Gastrocnemius medialis (tissue), 4 donors: ENCODE measurements around the gene SIAH3. TPM values are rescaled to one million over a fixed set of nuclear protein-coding genes. Genes with fewer than 3 reads are reported as not detected.

ENCODE experiments used
- ATAC-seq, 2 donors: fragments of 150-250 bp; one replicate each; pipeline ENCODE4 v1.9.1; 2016
- DNase-seq, 2 donors: peaks; one replicate each; pipeline ENCODE4 v3.0.0-alpha.2; 2019
- H3K27ac ChIP-seq, 4 donors: fragments of 200-600 bp; sonication (generic); 1 replicate in 1 of 4; 2 replicates in 3 of 4; pipeline ENCODE4 v1.5.1; 2016 to 2018; ENCODE audit warnings: mild to moderate bottlenecking in 2 of 4, moderate library complexity in 1 of 4
- H3K27me3 ChIP-seq, 3 donors: fragments of 200-600 bp; sonication (generic) in 2 of 3; 1 replicate in 1 of 3; 2 replicates in 2 of 3; pipeline versions ENCODE4 v1.5.1 to v1.6.0; 2016 to 2019; ENCODE audit warnings: mild to moderate bottlenecking in 1 of 3, moderate library complexity in 1 of 3
- H3K36me3 ChIP-seq, 2 donors: fragments of 200-600 bp; sonication (generic) in 1 of 2; one replicate each; pipeline ENCODE4 v1.5.1; 2017 to 2018
- H3K4me1 ChIP-seq, 2 donors: fragments of 200-600 bp; sonication (generic) in 1 of 2; one replicate each; pipeline ENCODE4 v1.5.1; 2016 to 2017; ENCODE audit warnings: mild to moderate bottlenecking in 2 of 2
- H3K4me3 ChIP-seq, 4 donors: fragments of 200-600 bp; sonication (generic) in 3 of 4; 1 replicate in 1 of 4; 2 replicates in 3 of 4; pipeline ENCODE4 v1.5.1; 2016 to 2019; ENCODE audit warnings: mild to moderate bottlenecking in 2 of 4
- H3K9me3 ChIP-seq, 3 donors: fragments of 200-600 bp; sonication (generic) in 2 of 3; 1 replicate in 1 of 3; 2 replicates in 2 of 3; pipeline ENCODE4 v1.5.1; 2016 to 2019
- POLR2A ChIP-seq, 2 donors: fragments of 450-650 bp; IDR thresholded peaks; one replicate each; pipeline ENCODE4 v1.6.1; 2017; ENCODE audit warnings: antibody characterized with exemption in 2 of 2, mild to moderate bottlenecking in 2 of 2, moderate library complexity in 2 of 2
- in situ Hi-C, 4 donors: fragments of 200-750 bp; cut with MboI; loops; one replicate each; pipeline versions ENCODE4 v1.15.0 to v1.8.0; 2017; ENCODE audit warnings: low sequenced_read_pairs in 4 of 4
- intact Hi-C: fragments of 100-400 bp; cut with DNase I; formaldehyde crosslinking; loops from one replicate; pipeline ENCODE4 v1.15.1; 2023; ENCODE audit warnings: low total_unique reads
- total RNA-seq, 4 donors: library from RNA; depleted of rRNA; stranded (reverse); fragments of >200 nt; gene quantifications; one replicate each; pipeline versions ENCODE4 v1.1.0 to v1.2.3, GENCODE V29; 2016
- TF ChIP-seq, protein P1 (sequence below), 5 experiments: fragments of 450-650 bp in 3 of 5; fragments of 200-600 bp in 2 of 5; sonication (generic) in 2 of 5; IDR thresholded peaks in 4 of 5; conservative IDR thresholded peaks in 1 of 5; 1 replicate in 4 of 5; 2 replicates in 1 of 5; pipeline ENCODE4 v1.5.1; 2016 to 2019; ENCODE audit warnings: antibody characterized with exemption in 5 of 5, mild to moderate bottlenecking in 3 of 5, moderate library complexity in 3 of 5

SIAH3 gene
- total RNA-seq, 4 donors from 2014 or later, result not detected

DNA sequence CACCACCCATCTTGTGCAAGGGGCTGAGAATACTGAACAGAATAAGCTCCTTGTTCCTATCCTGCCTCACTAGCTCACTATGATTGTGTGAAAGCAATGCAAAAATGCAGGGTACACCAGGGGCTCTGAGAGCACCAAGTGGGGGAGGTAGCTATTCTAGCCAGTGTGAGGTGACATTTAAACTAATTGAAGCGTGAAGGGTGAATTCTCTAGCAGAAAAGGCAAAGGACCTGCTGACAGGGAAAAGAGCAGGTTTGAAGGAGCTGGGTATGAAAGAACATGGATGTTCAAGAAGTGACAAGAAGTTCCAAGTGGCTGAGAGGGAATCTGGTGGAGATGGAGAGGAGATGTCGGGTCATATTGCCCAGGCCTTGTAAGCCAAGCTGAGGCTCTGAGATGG is 64.2 kb downstream of the SIAH3 start:
- no peaks in the 10 kb centered on the region for H3K9me3 ChIP-seq
- H3K27me3 ChIP-seq, result no peaks in the 10 kb centered on the region
- no peaks in the 10 kb centered on the region for H3K36me3 ChIP-seq
- H3K27ac ChIP-seq, result no peak overlapping the region
- intact Hi-C loops, result no loop called here
- DNase-seq (no peak), ATAC-seq (no peak)
- TF ChIP-seq, protein P1, sequence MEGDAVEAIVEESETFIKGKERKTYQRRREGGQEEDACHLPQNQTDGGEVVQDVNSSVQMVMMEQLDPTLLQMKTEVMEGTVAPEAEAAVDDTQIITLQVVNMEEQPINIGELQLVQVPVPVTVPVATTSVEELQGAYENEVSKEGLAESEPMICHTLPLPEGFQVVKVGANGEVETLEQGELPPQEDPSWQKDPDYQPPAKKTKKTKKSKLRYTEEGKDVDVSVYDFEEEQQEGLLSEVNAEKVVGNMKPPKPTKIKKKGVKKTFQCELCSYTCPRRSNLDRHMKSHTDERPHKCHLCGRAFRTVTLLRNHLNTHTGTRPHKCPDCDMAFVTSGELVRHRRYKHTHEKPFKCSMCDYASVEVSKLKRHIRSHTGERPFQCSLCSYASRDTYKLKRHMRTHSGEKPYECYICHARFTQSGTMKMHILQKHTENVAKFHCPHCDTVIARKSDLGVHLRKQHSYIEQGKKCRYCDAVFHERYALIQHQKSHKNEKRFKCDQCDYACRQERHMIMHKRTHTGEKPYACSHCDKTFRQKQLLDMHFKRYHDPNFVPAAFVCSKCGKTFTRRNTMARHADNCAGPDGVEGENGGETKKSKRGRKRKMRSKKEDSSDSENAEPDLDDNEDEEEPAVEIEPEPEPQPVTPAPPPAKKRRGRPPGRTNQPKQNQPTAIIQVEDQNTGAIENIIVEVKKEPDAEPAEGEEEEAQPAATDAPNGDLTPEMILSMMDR (IDR thresholded peaks at IDR 0.05 in 4 of 5, conservative IDR thresholded peaks at IDR 0.05 in 1 of 5), result no peak
- no peak for TF ChIP-seq POLR2A (IDR thresholded peaks at IDR 0.05)
- H3K4me3 ChIP-seq, result no peak overlapping the region
- peaks cover 0 to 2% of the 10 kb centered on the region in 2 donors for H3K4me1 ChIP-seq
- in situ Hi-C loops, result no loop called here

DNA sequence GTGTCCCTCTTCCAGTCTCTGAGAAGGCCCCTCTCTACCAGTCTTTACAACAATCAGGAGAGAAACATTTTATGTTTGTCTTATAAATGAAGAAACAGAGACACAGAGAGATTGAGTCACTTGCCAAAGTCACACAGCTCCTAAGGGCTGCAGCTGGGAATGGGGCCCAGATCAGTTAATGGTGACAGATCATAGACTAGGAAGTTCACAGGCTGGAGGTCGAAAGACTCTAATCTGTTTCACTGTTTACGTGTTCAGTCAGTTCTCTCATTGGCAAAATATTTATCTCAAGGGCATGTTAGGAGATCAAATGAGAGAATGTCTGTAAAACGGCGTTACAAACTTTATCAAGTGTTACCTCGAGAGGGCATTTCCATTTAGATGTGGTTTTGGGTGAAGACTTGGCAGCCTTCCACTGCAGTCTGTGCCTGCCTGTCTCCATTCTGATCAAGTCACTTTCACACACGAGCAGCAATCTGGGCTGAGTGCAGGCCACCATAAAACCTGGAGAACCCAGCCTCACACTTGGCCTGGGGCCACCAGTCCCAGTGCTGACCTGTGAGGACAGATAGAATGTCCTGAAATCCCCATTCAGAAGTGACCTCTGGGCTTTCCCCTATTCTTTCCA is 65.1 kb downstream of the SIAH3 start:
- no peaks in the 10 kb centered on the region for H3K36me3 ChIP-seq
- H3K4me3 ChIP-seq, result no peak overlapping the region
- DNase-seq (no peak), ATAC-seq (no peak)
- no peak overlapping the region for H3K27ac ChIP-seq
- in situ Hi-C loops, result no loop called here
- H3K27me3 ChIP-seq, result no peaks in the 10 kb centered on the region
- peaks cover 5 to 10% of the 10 kb centered on the region in 2 donors for H3K4me1 ChIP-seq
- intact Hi-C loops, result no loop called here
- no peaks in the 10 kb centered on the region for H3K9me3 ChIP-seq
- TF ChIP-seq, protein P1 (IDR thresholded peaks at IDR 0.05 in 4 of 5, conservative IDR thresholded peaks at IDR 0.05 in 1 of 5), result no peak
- TF ChIP-seq POLR2A (IDR thresholded peaks at IDR 0.05), result no peak

DNA sequence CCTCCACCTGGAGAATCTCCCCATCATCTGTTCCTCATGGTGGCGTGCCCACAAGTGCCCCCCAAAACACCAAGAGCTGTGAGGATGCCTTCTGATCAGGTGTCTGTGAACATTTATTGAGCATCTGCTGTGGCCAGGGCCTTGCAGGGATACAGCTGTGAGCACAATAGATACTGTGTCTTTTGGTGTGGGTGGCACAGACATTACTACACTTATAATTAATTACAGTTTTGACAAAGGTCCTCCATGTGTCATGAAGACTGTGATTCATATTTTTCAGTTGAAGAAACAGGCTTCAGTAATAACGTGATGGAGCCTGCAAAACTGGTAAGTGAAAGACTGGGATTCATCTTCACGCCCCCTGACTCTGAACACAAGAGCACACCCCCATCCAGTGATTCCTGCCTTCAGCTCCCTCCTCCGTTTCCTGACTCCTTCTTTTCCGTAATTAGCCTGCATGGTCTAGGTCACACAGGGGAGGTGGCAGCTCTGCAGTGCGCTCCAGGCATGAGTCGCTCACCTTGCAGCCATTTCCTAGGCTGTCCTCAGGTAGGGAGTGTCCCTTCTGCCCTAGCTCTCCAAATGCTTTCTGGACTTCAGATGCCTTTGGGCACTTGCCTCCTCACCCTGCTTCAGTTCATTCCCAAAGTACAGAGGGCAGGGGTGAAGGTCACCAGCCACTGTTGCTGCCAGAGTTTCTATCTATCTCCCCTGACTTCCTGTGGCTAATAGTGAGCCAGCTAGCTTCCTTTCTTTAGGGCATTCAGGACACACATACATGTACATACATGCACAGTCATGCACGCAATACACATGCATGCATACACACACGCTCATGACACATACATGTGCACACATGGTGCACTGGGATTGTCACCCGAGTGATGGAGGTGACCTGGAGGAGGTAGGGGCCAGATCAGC is 66.5 kb downstream of the SIAH3 start:
- Histone ChIP-seq H3K27me3 (no peaks in the 10 kb centered on the region), H3K4me1 (peaks cover 16 to 18% of the 10 kb centered on the region in 2 donors), H3K9me3 (no peaks in the 10 kb centered on the region), H3K36me3 (no peaks in the 10 kb centered on the region), H3K27ac (no peak overlapping the region), H3K4me3 (no peak overlapping the region)
- in situ Hi-C loops, result no loop called here
- no peak for DNase-seq
- intact Hi-C loops, result no loop called here
- TF ChIP-seq, protein P1 (IDR thresholded peaks at IDR 0.05 in 4 of 5, conservative IDR thresholded peaks at IDR 0.05 in 1 of 5), result no peak
- no peak for TF ChIP-seq POLR2A (IDR thresholded peaks at IDR 0.05)
- no peak for ATAC-seq

DNA sequence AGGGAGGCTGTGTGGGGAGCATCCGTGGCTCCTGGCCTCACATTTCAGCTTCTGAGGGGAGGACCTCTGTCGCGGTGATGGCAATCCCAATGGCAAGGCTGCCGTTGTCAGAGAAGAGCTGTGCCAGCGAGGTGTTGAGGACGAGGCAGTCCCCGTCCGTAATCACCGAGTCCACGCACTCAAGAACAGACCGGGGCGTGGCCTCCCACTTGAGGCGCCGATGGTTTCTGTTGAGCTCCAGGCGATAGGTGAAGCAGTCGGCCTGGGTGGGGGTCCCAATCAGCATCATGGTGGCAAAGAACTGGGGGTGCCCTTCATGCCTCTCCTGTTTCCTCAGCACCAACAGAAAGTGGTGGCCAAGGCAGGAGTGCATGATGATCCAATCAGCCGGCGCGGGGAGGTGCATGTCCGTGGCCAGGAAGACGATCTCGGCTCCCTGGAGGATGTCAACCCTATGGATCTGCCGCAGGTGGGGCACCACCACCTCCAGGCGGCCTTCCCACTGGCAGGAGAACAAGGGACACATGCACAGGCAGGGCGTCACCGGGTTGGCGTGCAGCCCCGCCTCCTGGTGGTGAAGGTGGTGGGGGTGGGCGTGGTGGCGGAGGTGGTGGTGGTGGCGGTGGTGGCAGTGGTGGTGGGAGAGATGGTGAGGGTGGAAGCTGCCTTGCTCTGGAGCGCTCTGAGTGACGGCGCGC is 68.1 kb downstream of the SIAH3 start:
- in situ Hi-C loops, result no loop called here
- no peaks in the 10 kb centered on the region for H3K36me3 ChIP-seq
- H3K27me3 ChIP-seq, result no peaks in the 10 kb centered on the region
- H3K9me3 ChIP-seq, result no peaks in the 10 kb centered on the region
- no peak for TF ChIP-seq POLR2A (IDR thresholded peaks at IDR 0.05)
- TF ChIP-seq, protein P1 (IDR thresholded peaks at IDR 0.05 in 4 of 5, conservative IDR thresholded peaks at IDR 0.05 in 1 of 5), result no peak
- peaks cover 16 to 18% of the 10 kb centered on the region in 2 donors for H3K4me1 ChIP-seq
- no peak for DNase-seq
- no peak overlapping the region for H3K27ac ChIP-seq
- H3K4me3 ChIP-seq, result no peak overlapping the region
- ATAC-seq, result no peak
- intact Hi-C loops, result no loop called here
